NCI-H2029 (cell line): Measurements from ENCODE around the gene SLC30A2.
"Not testable (repeated sequence)": the region's sequence is repeated elsewhere in the genome, so short reads cannot be mapped to it uniquely, and the experiment has no call there.

ENCODE experiments used
- DNase-seq: peaks from one replicate; lab custom pipeline; 2025; lab: John Stamatoyannopoulos, UW

SLC30A2 gene

GRCh38 chr1:26045722-26046245 is at the start of gene SLC30A2:
Gene SLC30A2, minus strand, starts transcription at chr1:26046118. Its CDS starts 222 bp downstream, at chr1:26045896.
- DNase-seq: no peak

- peak; percentile 13 for DNase-seq
These were observed 48.9 kb upstream of the SLC30A2 start for GRCh38 chr1:26094677-26095383.

DNA sequence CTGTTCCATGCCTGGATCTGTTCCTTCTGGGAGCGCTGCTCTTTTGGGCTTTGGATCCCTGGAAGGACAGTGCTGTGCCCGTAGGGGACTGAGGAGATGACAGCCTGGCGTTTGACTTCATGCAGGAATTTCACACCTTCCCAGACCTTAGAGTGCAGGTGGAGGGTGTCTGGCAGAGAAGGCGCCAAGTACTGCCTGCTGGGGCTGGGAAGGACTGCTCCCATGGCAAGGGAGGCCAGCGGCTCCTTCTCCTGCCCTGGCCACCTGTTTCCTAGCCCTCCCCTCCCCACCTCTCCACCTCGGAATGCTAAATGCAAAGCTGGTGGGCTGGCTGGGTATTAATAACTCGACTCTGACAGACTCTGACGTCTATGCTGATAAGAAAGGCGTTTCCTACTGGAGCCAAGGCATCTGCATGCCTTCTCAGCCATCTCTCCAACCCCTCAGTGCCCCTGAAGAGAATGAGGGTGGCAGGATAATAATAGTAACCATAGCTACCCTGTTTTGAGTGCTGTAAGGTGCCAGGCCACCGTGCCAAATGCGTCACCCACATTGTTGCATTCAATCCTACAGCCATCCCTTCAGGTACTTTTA is 48.3 kb upstream of the SLC30A2 start:
- DNase-seq: no peak

DNA sequence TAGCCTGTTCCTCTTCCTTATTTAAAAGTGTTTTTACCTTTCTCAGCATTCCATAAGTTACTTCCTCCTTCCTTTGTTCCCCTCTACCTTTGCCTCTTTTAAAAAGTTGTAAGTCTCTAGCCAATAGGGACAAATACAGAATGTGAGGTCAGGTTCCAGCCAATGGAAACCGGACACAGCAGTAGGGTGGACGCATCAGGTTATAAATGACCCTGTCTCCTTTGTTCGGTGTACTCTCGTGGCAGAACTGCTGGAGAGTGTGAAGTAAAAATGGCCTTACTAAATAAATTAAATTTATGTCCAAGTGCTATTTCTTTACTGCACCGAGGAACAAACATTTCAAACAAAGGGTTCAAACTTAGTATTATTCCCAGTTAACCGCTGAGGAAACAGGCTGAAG is 47.7 kb upstream of the SLC30A2 start:
- not testable (repeated sequence) for DNase-seq

DNA sequence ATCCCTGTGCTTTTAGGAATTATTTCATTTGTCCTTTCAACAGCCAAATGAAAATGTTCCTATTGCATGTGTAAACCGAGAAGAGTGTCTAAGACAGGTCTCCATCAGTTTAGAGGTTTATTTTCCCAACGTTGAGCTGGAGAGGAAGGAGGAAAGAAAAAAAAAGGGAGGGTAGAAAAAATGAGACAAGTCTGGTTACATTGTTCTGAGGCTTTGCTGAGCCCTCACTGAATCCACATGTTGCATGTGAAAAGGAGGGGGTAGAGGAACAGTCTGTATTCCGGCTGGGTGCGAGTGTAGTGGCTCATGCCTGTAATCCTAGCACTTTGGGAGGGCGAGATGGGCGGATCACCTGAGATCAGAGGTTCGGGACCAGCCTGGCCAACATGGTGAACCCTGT is 46.5 kb upstream of the SLC30A2 start:
- no peak for DNase-seq

DNA sequence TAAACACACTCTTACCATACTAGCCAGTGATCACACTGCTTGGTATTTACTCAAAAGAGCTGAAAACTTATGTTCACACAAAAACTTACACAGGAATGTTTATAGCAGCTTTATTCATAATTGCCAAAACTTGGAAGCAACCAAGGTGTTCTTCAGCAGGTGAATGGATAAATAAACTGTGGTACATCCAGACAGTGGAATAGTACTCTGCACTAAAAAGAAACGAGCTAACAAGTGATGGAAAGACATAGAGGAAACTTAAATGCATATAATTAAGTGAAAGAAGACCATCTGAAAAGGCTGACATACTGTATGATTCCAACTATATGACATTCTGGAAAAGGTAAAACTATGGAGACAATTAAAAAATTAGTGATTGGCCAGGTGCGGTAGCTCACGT is 45.0 kb upstream of the SLC30A2 start:
- DNase-seq: no peak

GRCh38 chr1:26089125-26089524 is 43.2 kb upstream of the SLC30A2 start:
- DNase-seq: no peak

- DNase-seq: no peak
These were observed 38.9 kb upstream of the SLC30A2 start for GRCh38 chr1:26084844-26085243.

- no peak for DNase-seq
These were observed 38.2 kb upstream of the SLC30A2 start for GRCh38 chr1:26084091-26084561.

GRCh38 chr1:26083208-26083607 is 37.3 kb upstream of the SLC30A2 start:
- DNase-seq: no peak

- no peak for DNase-seq
These were observed 36.1 kb upstream of the SLC30A2 start for GRCh38 chr1:26082020-26082350.

DNA sequence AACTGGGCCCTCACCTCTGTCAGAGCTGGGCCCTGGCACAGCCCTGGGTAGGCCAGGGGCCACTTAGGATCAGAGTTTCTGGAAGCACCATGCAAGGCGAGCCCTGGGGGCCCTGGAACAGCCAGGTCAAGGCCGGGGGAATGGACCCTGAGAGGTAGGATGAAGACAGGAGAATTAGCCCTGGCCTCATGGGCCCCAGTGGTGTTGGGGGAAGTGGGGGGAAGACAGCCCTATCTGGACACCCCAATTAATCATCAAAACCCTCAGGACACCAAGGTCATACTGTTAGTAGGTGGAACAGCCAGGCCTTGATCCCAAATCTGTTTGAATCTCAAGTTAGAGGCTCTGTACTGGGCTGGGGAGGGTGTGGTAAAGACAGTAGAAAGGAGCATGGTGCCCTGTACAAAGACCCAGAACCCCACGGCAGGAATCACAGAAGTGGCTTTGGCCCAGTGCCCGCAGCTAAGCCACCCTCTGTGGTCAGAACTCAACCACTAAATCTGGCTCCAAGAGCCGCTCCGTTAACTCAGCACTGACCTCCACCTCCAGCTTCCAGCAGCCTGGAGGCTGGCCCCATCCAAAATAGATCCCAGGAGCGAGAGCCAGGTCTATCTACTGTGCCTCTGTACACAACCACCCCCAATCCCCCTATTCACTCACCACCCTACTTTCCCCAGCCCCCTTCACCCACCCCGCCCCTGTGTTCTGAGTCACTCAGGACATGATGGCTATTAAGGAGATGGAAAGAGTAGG is 35.5 kb upstream of the SLC30A2 start:
- DNase-seq: no peak

GRCh38 chr1:26079960-26080814 is 34.3 kb upstream of the SLC30A2 start:
- DNase-seq: no peak

- DNase-seq: no peak
These were observed 33.3 kb upstream of the SLC30A2 start for GRCh38 chr1:26079178-26079563.

- no peak for DNase-seq
These were observed 32.6 kb upstream of the SLC30A2 start for GRCh38 chr1:26078286-26079177.

- no peak for DNase-seq
These were observed 31.6 kb upstream of the SLC30A2 start for GRCh38 chr1:26077524-26077923.

DNA sequence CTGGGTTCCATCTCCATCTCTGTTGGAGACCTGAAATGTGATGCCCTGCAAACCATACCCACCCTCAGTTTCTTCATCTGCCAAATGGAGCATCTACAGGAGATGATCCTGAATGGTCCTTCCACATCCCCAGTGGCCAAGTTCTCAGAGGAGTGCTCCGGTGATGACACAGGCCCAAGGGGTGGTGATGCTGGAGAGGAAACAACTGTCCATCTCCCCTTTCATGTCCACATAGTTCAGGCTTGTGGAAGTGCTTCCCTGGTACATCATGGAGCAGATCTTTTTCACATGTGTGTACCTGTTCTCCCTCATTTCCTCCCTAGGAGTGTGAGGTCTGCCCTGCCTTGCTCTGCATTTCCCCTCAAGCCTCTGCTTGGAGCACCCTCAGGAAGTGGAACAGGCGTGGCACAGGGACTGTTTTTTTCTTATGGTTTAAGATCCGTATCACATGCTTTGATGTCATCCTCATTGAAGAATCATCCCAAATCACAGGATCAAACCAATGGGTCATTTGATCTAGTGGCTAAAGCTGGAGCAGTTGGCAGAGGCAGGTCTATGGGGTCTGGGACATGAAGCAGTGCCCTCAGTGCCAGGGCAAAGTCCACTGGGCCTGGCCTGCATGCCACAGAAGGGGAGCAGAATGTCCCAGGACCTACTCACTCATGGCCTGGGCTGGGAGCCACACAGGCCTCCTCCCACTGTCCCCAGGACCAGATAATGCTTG is 29.7 kb upstream of the SLC30A2 start:
- DNase-seq: no peak

DNA sequence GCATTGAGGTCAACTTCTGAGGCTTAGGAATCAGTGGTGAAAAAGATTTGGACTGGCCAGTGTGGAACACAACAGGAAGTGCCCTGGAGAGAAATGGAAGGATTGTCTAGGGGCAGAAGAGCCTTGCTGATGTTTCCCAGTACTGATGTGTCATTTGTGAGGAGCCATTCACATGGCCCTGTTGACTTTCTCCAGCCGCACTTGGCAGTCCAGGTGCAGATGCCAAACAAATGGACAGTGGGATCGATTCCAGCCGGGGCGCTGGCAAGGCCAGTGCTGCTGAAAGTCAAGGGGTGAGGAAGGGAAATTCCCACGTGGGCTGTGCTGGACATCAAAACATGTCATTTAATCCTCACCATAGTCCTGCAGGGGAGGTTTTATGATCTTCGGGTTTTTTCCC is 26.4 kb upstream of the SLC30A2 start:
- DNase-seq: no peak

DNA sequence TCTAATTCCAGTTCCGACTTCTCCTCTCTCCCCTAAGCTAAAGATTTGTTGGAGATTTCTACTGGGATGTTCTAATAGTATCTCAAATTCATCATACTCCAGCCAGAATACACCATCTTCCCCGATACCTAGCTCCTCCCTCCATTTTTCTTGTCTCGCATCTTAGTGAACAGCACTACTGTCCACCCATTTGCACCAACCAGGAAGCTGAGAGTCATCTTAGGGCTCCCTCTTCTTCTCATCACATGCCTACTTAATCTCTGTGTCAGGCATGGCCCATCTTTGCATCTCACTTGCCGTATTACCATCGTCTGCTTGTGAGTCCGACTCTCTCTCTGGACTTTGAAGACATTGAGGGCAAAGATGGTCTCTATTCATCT is 25.0 kb upstream of the SLC30A2 start:
- no peak for DNase-seq

DNA sequence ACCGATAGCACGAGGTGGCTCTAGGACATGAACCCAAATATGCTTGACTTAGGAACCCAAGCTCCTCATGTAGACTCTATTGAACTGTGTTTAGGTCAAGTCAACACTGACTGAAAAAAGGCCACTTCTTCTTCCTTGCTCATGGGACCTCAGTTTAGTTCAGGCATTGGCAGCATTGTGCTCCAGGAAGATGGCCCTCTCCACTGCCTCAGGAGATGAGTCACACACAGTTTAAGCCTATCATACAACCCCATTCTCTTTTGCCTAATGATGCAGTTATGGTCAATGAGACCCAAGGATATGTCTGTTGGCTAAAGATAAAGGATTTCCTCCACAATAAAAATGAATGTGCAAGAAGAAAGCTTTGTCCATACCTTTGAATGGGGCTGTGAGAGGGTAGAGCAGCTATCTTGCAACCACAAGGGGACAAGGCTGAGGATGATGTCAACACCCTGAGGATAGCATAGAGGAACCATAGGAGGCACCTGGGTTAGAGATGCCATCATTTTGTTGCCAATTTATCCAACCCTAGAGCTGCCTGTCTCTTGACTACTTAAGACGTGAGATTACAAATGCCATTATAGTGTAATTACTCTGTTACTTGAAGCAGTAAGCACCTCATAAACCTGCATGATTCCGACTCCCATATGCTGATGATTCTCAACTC is 24.5 kb upstream of the SLC30A2 start:
- DNase-seq: no peak
